ENCODE measurements around the gene GSDME. TPM values are rescaled to one million over a fixed set of nuclear protein-coding genes. Genes with fewer than 3 reads are reported as not detected.

The GSDME gene
- polyA plus RNA-seq, 2 of the 4 experiments (the other 2 are of a cell fraction), result 51.0 to 55.9 TPM

DNA sequence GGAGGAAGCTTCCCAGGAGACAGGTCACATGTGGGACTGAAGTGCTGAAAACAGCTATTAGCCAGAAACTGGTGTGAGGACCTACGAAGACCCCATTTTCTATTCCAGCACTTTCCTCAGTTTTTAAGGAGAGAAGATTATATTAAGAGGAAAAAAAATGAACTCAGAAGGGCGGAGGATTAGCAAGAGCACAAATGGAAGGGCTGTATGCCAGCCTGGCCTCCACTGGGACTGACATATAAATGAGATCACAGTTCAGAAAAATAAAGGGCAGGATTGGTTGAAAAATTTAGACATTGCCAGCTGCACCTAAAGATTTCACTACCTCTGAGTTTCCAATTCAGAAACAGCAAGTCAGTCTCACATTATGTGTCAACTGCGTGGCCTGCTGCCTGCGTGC lies 53.0 kb downstream of the GSDME start:
- 80% methylated on average over 4 of the region's 4 CpGs for WGBS (ENCODE audit: missing lambda C conversion rate)
- ChIA-PET POLR2A (no interaction called here), CTCF (interaction anchor here (0.9 to 4.2 kb wide), 3 partner anchors 12 to 394 kb away, joined by 6 to 14 read pairs (median 14); no protein-coding TSS in a partner anchor)
- no peaks in the 10 kb centered on the region for H3K9me3 ChIP-seq
- no peak overlapping the region for H3K4me3 ChIP-seq
- ATAC-seq (no peak), DNase-seq (ENCODE audit: low read depth in 1 of 2, low spot score in 1 of 2) (no peak), FAIRE-seq (no peak)
- no peak overlapping the region for H3K27ac ChIP-seq
- H3K4me1 ChIP-seq, result peaks cover 12% of the 10 kb centered on the region; the same call in 2 of the 3 replicates
- TF ChIP-seq CEBPB (IDR thresholded peaks at IDR 0.05) (no peak), BHLHE40 (IDR thresholded peaks at IDR 0.05; ENCODE audit: low read depth, low read length) (no peak), HOXB13 (CRISPR knock-in tag; IDR thresholded peaks at IDR 0.05; ENCODE audit: low read depth) (no peak), ZNF302 (CRISPR knock-in tag; IDR thresholded peaks at IDR 0.05) (no peak), ZSCAN20 (CRISPR knock-in tag; IDR thresholded peaks at IDR 0.05) (no peak), JUNB (IDR thresholded peaks at IDR 0.05) (no peak), MAZ (IDR thresholded peaks at IDR 0.05; ENCODE audit: borderline replicate concordance, low read depth, low read length) (no peak), POLR2AphosphoS2 (conservative IDR thresholded peaks at IDR 0.05; ENCODE audit: low read length) (no peak), FOSL2 (IDR thresholded peaks at IDR 0.05) (no peak), FOSL2 (CRISPR knock-in tag; IDR thresholded peaks at IDR 0.05) (no peak), RCOR1 (IDR thresholded peaks at IDR 0.05; ENCODE audit: low read depth, low read length) (no peak), TP53 (CRISPR knock-in tag; IDR thresholded peaks at IDR 0.05) (no peak), KDM5A (IDR thresholded peaks at IDR 0.05) (no peak)
- TF ChIP-seq, protein P1, sequence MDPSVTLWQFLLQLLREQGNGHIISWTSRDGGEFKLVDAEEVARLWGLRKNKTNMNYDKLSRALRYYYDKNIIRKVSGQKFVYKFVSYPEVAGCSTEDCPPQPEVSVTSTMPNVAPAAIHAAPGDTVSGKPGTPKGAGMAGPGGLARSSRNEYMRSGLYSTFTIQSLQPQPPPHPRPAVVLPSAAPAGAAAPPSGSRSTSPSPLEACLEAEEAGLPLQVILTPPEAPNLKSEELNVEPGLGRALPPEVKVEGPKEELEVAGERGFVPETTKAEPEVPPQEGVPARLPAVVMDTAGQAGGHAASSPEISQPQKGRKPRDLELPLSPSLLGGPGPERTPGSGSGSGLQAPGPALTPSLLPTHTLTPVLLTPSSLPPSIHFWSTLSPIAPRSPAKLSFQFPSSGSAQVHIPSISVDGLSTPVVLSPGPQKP (IDR thresholded peaks at IDR 0.05; ENCODE audit: low read depth, low read length), result no peak
- H3K4me2 ChIP-seq, result no peak overlapping the region

DNA sequence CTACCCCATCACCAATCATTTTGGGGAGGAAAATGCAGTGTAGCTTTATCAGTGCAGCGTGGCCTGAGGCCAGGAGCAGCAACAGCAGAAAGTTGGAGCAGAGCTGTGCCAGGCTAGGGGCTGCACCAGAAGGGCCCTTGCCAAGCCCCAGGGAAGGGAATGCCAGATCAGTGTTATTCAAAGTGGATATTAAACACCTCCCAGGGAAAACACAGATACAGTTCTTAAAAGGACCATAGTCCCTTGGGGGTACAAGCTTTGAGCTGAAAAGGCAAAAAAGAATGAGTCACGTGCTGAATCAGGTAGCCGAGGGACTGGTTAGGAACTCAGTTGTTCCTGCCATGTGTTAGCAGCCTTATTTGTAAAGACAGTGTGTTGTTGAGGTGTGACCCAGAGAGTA lies 54.0 kb downstream of the GSDME start:
- Histone ChIP-seq H3K9me3 (no peaks in the 10 kb centered on the region), H3K27ac (no peak overlapping the region), H3K4me2 (no peak overlapping the region), H3K4me1 (peaks cover 12% of the 10 kb centered on the region; the same call in 2 of the 3 replicates), H3K4me3 (no peak overlapping the region)
- ChIA-PET CTCF (interaction anchor here (1.8 to 4.2 kb wide), 3 partner anchors 13 to 395 kb away, joined by 4 to 14 read pairs (median 14); no protein-coding TSS in a partner anchor), POLR2A (no interaction called here)
- TF ChIP-seq KDM5A (IDR thresholded peaks at IDR 0.05), result no peak
- TF ChIP-seq TFCP2L1 (CRISPR knock-in tag; IDR thresholded peaks at IDR 0.05), result no peak
- TF ChIP-seq CBX2 (IDR thresholded peaks at IDR 0.05; ENCODE audit: borderline replicate concordance, low read depth), result no peak
- TF ChIP-seq HDAC2 (IDR thresholded peaks at IDR 0.05), result no peak
- TF ChIP-seq RAD21 (conservative IDR thresholded peaks at IDR 0.05 in 1 of 2, IDR thresholded peaks at IDR 0.05 in 1 of 2), result no peak
- TF ChIP-seq POLR2A (IDR thresholded peaks at IDR 0.05; ENCODE audit: low read length), result no peak
- no peak for TF ChIP-seq PHF8 (IDR thresholded peaks at IDR 0.05; ENCODE audit: borderline replicate concordance, low read depth)
- TF ChIP-seq, protein P2, sequence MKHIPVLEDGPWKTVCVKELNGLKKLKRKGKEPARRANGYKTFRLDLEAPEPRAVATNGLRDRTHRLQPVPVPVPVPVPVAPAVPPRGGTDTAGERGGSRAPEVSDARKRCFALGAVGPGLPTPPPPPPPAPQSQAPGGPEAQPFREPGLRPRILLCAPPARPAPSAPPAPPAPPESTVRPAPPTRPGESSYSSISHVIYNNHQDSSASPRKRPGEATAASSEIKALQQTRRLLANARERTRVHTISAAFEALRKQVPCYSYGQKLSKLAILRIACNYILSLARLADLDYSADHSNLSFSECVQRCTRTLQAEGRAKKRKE (CRISPR knock-in tag; IDR thresholded peaks at IDR 0.05; ENCODE audit: low read depth), result no peak
- no peak for TF ChIP-seq SREBF2 (IDR thresholded peaks at IDR 0.05)
- TF ChIP-seq, protein P3, sequence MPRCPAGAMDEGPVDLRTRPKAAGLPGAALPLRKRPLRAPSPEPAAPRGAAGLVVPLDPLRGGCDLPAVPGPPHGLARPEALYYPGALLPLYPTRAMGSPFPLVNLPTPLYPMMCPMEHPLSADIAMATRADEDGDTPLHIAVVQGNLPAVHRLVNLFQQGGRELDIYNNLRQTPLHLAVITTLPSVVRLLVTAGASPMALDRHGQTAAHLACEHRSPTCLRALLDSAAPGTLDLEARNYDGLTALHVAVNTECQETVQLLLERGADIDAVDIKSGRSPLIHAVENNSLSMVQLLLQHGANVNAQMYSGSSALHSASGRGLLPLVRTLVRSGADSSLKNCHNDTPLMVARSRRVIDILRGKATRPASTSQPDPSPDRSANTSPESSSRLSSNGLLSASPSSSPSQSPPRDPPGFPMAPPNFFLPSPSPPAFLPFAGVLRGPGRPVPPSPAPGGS (IDR thresholded peaks at IDR 0.05), result no peak
- no peak for TF ChIP-seq ESRRA (IDR thresholded peaks at IDR 0.05; ENCODE audit: borderline replicate concordance, low read length)
- WGBS (ENCODE audit: missing lambda C conversion rate), result 78% methylated on average over 3 of the region's 3 CpGs
- DNase-seq (ENCODE audit: low read depth in 1 of 2, low spot score in 1 of 2), result no peak
- no peak for FAIRE-seq
- ATAC-seq, result no peak
